GM06990 (cell line): ENCODE data around the gene IQGAP3.

Experiments
- DNase-seq: peaks from one replicate; pipeline ENCODE4 v3.0.0-alpha.2; 2011; ENCODE audit not compliant: insufficient read length; ENCODE audit errors: extremely low read depth
- H3K27me3 ChIP-seq: replicated peaks from 2 replicates; pipeline ENCODE4 v1.6.0; 2011; ENCODE audit warnings: low read length; ENCODE audit not compliant: control insufficient read depth, insufficient read depth
- H3K36me3 ChIP-seq: 2 replicates; pipeline ENCODE4 v1.5.1; 2011; ENCODE audit warnings: low read length; ENCODE audit not compliant: control insufficient read depth, insufficient read depth
- H3K4me3 ChIP-seq: replicated peaks from 2 replicates; pipeline ENCODE4 v1.5.1; 2011; ENCODE audit warnings: low read depth, mild to moderate bottlenecking, control low read depth, low read length
- CTCF ChIP-seq: IDR thresholded peaks from 2 replicates; pipeline ENCODE4 v1.5.1; 2011; ENCODE audit warnings: low read length, control low read depth, mild to moderate bottlenecking, inconsistent platforms; ENCODE audit not compliant: insufficient read depth, poor library complexity, severe bottlenecking

IQGAP3 gene

GRCh38 chr1:156492591-156493080, 79.7 kb downstream of the IQGAP3 start:
- Histone ChIP-seq H3K36me3 (peaks cover 3% of the 10 kb centered on the region), H3K27me3 (no peaks in the 10 kb centered on the region), H3K4me3 (peak overlapping the region; percentile 58)
- no peak for TF ChIP-seq CTCF
- DNase-seq, result peak; percentile 77

- Histone ChIP-seq H3K36me3 (peaks cover 3% of the 10 kb centered on the region), H3K4me3 (peak overlapping the region; percentile 58), H3K27me3 (no peaks in the 10 kb centered on the region)
- DNase-seq, result no peak
- TF ChIP-seq CTCF, result no peak
Measured at GRCh38 chr1:156492013-156492590, 80.3 kb downstream of the IQGAP3 start.

GRCh38 chr1:156491151-156491949, 81.0 kb downstream of the IQGAP3 start:
- TF ChIP-seq CTCF, result no peak
- H3K36me3 ChIP-seq, result peaks cover 3% of the 10 kb centered on the region
- peak; percentile 57 for DNase-seq
- no peaks in the 10 kb centered on the region for H3K27me3 ChIP-seq
- H3K4me3 ChIP-seq, result peak overlapping the region; percentile 58

GRCh38 chr1:156490401-156491032, 81.8 kb downstream of the IQGAP3 start:
- TF ChIP-seq CTCF, result no peak
- Histone ChIP-seq H3K27me3 (no peaks in the 10 kb centered on the region), H3K36me3 (peaks cover 5% of the 10 kb centered on the region), H3K4me3 (peak overlapping the region; percentile 58)
- peak; percentile 51 for DNase-seq

GRCh38 chr1:156489935-156490293, 82.5 kb downstream of the IQGAP3 start:
- DNase-seq, result no peak
- H3K27me3 ChIP-seq, result no peaks in the 10 kb centered on the region
- peaks cover 4% of the 10 kb centered on the region for H3K36me3 ChIP-seq
- no peak for TF ChIP-seq CTCF
- peak overlapping the region; percentile 58 for H3K4me3 ChIP-seq
